Esophagus muscularis mucosa (tissue), 4 donors: ENCODE results near the gene ENDOG. TPM values are rescaled to one million over a fixed set of nuclear protein-coding genes. Genes with fewer than 3 reads are reported as not detected.

Experiments
- DNase-seq: peaks from one replicate; pipeline ENCODE4 v3.0.0-alpha.2; 2017; ENCODE audit errors: extremely low spot score
- H3K27ac ChIP-seq, 4 donors: fragments of 200-600 bp; sonication (generic); replicated peaks in 1 of 4; 1 replicate in 3 of 4; 2 replicates in 1 of 4; pipeline ENCODE4 v1.5.1; 2016 to 2019; ENCODE audit warnings: mild to moderate bottlenecking in 1 of 4
- H3K27me3 ChIP-seq, 4 donors: fragments of 200-600 bp; sonication (generic); one replicate each; pipeline versions ENCODE4 v1.5.1 to v1.6.0; 2016 to 2019
- H3K36me3 ChIP-seq, 4 donors: fragments of 200-600 bp; sonication (generic); one replicate each; pipeline ENCODE4 v1.5.1; 2016 to 2019
- H3K4me1 ChIP-seq, 4 donors: fragments of 200-600 bp; sonication (generic); one replicate each; pipeline ENCODE4 v1.5.1; 2016 to 2019
- H3K4me3 ChIP-seq, 4 donors: fragments of 200-600 bp; sonication (generic); 1 replicate in 2 of 4; 2 replicates in 2 of 4; pipeline ENCODE4 v1.5.1; 2016 to 2019; ENCODE audit warnings: mild to moderate bottlenecking in 4 of 4, moderate library complexity in 1 of 4
- H3K9me3 ChIP-seq, 4 donors: fragments of 200-600 bp; sonication (generic); 1 replicate in 3 of 4; 2 replicates in 1 of 4; pipeline ENCODE4 v1.5.1; 2016 to 2019
- EP300 ChIP-seq: sonication (generic); formaldehyde crosslinking; IDR thresholded peaks from one replicate; pipeline ENCODE4 v1.6.1; 2017; ENCODE audit warnings: antibody characterized with exemption
- POLR2A ChIP-seq: fragments of 450-650 bp; IDR thresholded peaks from one replicate; pipeline ENCODE4 v1.6.1; 2017; ENCODE audit warnings: antibody characterized with exemption, moderate library complexity, mild to moderate bottlenecking, low read depth
- POLR2AphosphoS5 ChIP-seq, 2 donors: sonication (generic); formaldehyde crosslinking; IDR thresholded peaks; one replicate each; pipeline ENCODE4 v1.6.1; 2017; ENCODE audit warnings: antibody characterized with exemption in 2 of 2
- WGBS: methylation state at CpG from one replicate; pipeline ENCODE4 v1.1.5; 2018; 5-methylcytosine and 5-hydroxymethylcytosine counted together
- intact Hi-C: fragments of 100-400 bp; cut with DNase I; formaldehyde crosslinking; loops from one replicate; pipeline ENCODE4 v1.15.1; 2023
- total RNA-seq, 4 donors: library from RNA; depleted of rRNA; stranded (reverse); fragments of >200 nt; gene quantifications; one replicate each; pipeline versions ENCODE4 v1.1.0 to v1.2.1, GENCODE V29; 2016
- TF ChIP-seq, protein P1 (sequence below), 3 experiments: fragments of 200-600 bp in 2 of 3; fragments of 450-650 bp in 1 of 3; sonication (generic) in 2 of 3; IDR thresholded peaks; one replicate each; pipeline ENCODE4 v1.5.1; 2017 to 2019; ENCODE audit warnings: antibody characterized with exemption in 3 of 3, mild to moderate bottlenecking in 2 of 3, moderate library complexity in 1 of 3

Gene ENDOG
- total RNA-seq, 4 donors from 2014 or later: 21.4 to 44.5 (median 37.5) TPM

- H3K27me3 ChIP-seq: no peaks in the 10 kb centered on the region
- no peak for DNase-seq
- H3K4me1 ChIP-seq: no peaks in the 10 kb centered on the region
- no peak for TF ChIP-seq POLR2AphosphoS5 (IDR thresholded peaks at IDR 0.05)
- H3K27ac ChIP-seq: no peak overlapping the region
- WGBS: 93% methylated on average over 7 of the region's 7 CpGs
- peaks cover 38 to 97% (median 88%) of the 10 kb centered on the region in 4 donors for H3K36me3 ChIP-seq
- H3K9me3 ChIP-seq: no peaks in the 10 kb centered on the region
- H3K4me3 ChIP-seq: no peak overlapping the region
- intact Hi-C loops: no loop called here
These were observed 18.2 kb upstream of the ENDOG start for GRCh38 chr9:128800061-128800460.

DNA sequence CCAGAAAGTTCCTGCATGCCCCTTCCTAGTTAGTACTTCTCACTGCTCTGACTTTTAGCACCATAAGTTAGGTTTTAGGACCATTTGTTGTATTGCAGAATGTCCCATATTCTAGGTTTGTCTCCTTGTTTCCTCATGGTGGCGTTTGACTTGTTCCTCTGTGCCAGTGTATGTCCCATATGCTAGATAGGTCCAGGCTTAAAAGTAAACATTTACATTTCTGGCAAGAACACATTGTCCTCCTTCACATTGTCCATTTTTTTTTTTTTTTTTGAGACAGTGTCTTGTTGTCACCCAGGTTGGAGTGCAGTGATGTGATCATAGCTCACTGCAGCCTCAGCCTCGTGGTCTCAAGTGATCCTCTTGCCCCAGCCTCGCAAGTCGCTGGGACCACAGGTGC is 15.8 kb upstream of the ENDOG start:
- Histone ChIP-seq H3K4me1 (no peaks in the 10 kb centered on the region), H3K36me3 (peaks cover 51 to 100% (median 94%) of the 10 kb centered on the region in 4 donors), H3K9me3 (no peaks in the 10 kb centered on the region), H3K27me3 (no peaks in the 10 kb centered on the region), H3K27ac (no peak overlapping the region), H3K4me3 (no peak overlapping the region)
- 97% methylated on average over 4 of the region's 4 CpGs for WGBS
- no peak for DNase-seq
- TF ChIP-seq, protein P1, sequence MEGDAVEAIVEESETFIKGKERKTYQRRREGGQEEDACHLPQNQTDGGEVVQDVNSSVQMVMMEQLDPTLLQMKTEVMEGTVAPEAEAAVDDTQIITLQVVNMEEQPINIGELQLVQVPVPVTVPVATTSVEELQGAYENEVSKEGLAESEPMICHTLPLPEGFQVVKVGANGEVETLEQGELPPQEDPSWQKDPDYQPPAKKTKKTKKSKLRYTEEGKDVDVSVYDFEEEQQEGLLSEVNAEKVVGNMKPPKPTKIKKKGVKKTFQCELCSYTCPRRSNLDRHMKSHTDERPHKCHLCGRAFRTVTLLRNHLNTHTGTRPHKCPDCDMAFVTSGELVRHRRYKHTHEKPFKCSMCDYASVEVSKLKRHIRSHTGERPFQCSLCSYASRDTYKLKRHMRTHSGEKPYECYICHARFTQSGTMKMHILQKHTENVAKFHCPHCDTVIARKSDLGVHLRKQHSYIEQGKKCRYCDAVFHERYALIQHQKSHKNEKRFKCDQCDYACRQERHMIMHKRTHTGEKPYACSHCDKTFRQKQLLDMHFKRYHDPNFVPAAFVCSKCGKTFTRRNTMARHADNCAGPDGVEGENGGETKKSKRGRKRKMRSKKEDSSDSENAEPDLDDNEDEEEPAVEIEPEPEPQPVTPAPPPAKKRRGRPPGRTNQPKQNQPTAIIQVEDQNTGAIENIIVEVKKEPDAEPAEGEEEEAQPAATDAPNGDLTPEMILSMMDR (IDR thresholded peaks at IDR 0.05): no peak
- TF ChIP-seq POLR2A: no peak
- no peak for TF ChIP-seq EP300
- no peak for TF ChIP-seq POLR2AphosphoS5 (IDR thresholded peaks at IDR 0.05)
- intact Hi-C loops: no loop called here

DNA sequence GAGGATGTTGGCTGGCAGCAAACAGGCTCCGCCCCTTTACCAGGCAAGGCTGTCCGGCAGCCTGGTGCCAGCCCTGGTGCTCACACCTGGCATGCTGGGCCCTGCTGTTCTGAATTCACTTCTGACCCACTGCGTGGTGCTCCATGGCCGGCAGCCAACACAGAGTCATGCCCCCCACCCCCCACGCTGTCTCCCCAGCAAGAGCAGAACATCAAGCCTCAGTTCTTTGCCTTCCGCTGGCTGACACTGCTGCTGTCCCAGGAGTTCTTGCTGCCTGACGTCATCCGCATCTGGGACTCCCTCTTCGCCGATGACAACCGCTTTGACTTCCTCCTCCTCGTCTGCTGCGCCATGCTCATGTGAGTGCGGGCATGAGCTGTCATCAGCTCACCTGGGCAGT is 12.6 kb upstream of the ENDOG start:
- WGBS: 75% methylated on average over 13 of the region's 14 CpGs
- H3K36me3 ChIP-seq: peaks cover 36 to 87% (median 81%) of the 10 kb centered on the region in 4 donors
- no peaks in the 10 kb centered on the region for H3K27me3 ChIP-seq
- TF ChIP-seq POLR2AphosphoS5 (IDR thresholded peaks at IDR 0.05): no peak
- TF ChIP-seq, protein P1 (IDR thresholded peaks at IDR 0.05): no peak
- no peak for TF ChIP-seq EP300
- no peak for TF ChIP-seq POLR2A
- intact Hi-C loops: no loop called here
- no peak overlapping the region for H3K4me3 ChIP-seq
- H3K4me1 ChIP-seq: no peaks in the 10 kb centered on the region
- no peaks in the 10 kb centered on the region for H3K9me3 ChIP-seq
- DNase-seq: no peak
- H3K27ac ChIP-seq: no peak overlapping the region

DNA sequence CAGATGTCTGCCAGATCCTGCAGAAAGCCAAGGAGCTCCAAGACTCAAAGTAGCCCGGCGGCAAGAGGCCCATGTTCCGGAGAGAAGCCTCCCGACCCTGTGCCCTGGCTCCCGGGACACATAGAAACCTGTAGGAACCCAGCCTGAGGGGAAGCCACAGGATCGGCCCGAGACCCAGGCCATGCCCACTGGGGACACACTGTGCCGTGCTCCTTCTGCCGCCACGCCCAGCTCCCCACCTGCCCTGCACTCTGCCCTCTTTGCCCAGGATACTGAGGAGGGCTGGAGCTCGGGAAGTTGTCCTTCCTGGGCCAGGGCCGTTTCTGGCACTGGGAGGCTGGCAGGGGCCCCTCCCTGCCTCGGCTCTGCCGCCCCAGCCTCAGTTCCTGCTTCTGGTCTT is 10.5 kb upstream of the ENDOG start:
- intact Hi-C loops: no loop called here
- Histone ChIP-seq H3K27ac (no peak overlapping the region), H3K4me1 (no peaks in the 10 kb centered on the region), H3K4me3 (no peak overlapping the region), H3K9me3 (no peaks in the 10 kb centered on the region), H3K27me3 (no peaks in the 10 kb centered on the region), H3K36me3 (peaks cover 36 to 65% (median 62%) of the 10 kb centered on the region in 4 donors)
- TF ChIP-seq EP300 (no peak), POLR2A (no peak), POLR2AphosphoS5 (IDR thresholded peaks at IDR 0.05) (no peak)
- TF ChIP-seq, protein P1 (IDR thresholded peaks at IDR 0.05): no peak
- WGBS: 81% methylated on average over 13 of the region's 14 CpGs
- no peak for DNase-seq

GRCh38 chr9:128808543-128808942 is 9.8 kb upstream of the ENDOG start:
- WGBS: 89% methylated on average over 3 of the region's 3 CpGs
- peaks cover 30 to 58% (median 55%) of the 10 kb centered on the region in 4 donors for H3K36me3 ChIP-seq
- no peaks in the 10 kb centered on the region for H3K4me1 ChIP-seq
- intact Hi-C loops: no loop called here
- TF ChIP-seq POLR2AphosphoS5 (IDR thresholded peaks at IDR 0.05): no peak
- TF ChIP-seq, protein P1 (IDR thresholded peaks at IDR 0.05): no peak
- DNase-seq: no peak
- no peaks in the 10 kb centered on the region for H3K27me3 ChIP-seq
- no peak overlapping the region for H3K27ac ChIP-seq
- no peak overlapping the region for H3K4me3 ChIP-seq
- H3K9me3 ChIP-seq: no peaks in the 10 kb centered on the region
